ENCODE measurements around the gene TMEM131L.

GRCh38 chr4:153527690-153528089 is 61.5 kb downstream of the TMEM131L start:
- TF ChIP-seq, protein P1, sequence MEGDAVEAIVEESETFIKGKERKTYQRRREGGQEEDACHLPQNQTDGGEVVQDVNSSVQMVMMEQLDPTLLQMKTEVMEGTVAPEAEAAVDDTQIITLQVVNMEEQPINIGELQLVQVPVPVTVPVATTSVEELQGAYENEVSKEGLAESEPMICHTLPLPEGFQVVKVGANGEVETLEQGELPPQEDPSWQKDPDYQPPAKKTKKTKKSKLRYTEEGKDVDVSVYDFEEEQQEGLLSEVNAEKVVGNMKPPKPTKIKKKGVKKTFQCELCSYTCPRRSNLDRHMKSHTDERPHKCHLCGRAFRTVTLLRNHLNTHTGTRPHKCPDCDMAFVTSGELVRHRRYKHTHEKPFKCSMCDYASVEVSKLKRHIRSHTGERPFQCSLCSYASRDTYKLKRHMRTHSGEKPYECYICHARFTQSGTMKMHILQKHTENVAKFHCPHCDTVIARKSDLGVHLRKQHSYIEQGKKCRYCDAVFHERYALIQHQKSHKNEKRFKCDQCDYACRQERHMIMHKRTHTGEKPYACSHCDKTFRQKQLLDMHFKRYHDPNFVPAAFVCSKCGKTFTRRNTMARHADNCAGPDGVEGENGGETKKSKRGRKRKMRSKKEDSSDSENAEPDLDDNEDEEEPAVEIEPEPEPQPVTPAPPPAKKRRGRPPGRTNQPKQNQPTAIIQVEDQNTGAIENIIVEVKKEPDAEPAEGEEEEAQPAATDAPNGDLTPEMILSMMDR (IDR thresholded peaks at IDR 0.05): no peak
- no peak for TF ChIP-seq EP300 (IDR thresholded peaks at IDR 0.05)
- no peak for TF ChIP-seq POLR2A (IDR thresholded peaks at IDR 0.05)
